Natural killer cell (primary cell): ENCODE results near the gene SLC22A8. TPM values are rescaled to one million over a fixed set of nuclear protein-coding genes. Genes with fewer than 3 reads are reported as not detected.

Source experiments
- ATAC-seq, 3 donors: fragments of 150-1000 bp in 2 of 3; fragments of 200-7000 bp in 1 of 3; cut with Tn5 transposase; 1 replicate in 1 of 3; 2 replicates in 2 of 3; pipeline ENCODE4 v1.10.0; 2021; ENCODE audit warnings: mild to moderate bottlenecking in 2 of 3, moderate library complexity in 2 of 3
- DNase-seq, 2 donors: peaks; one replicate each; pipeline versions ENCODE4 v3.0.0 to v3.0.0-alpha.2; 2013 to 2021; ENCODE audit warnings: mixed read lengths in 1 of 2
- H3K27ac ChIP-seq: one replicate; pipeline ENCODE4 v1.5.1; 2013; ENCODE audit warnings: mild to moderate bottlenecking, low read length
- H3K27me3 ChIP-seq: one replicate; pipeline ENCODE4 v1.6.1; 2013; ENCODE audit warnings: low read length; ENCODE audit not compliant: control insufficient read depth, insufficient read depth
- H3K36me3 ChIP-seq: one replicate; pipeline ENCODE4 v1.6.1; 2013; ENCODE audit warnings: low read length; ENCODE audit not compliant: control insufficient read depth, insufficient read depth
- H3K4me1 ChIP-seq: one replicate; pipeline ENCODE4 v1.6.1; 2013; ENCODE audit warnings: low read length; ENCODE audit not compliant: control insufficient read depth, insufficient read depth
- H3K4me3 ChIP-seq: one replicate; pipeline ENCODE4 v1.5.1; 2013; ENCODE audit warnings: low read length
- H3K9me3 ChIP-seq: one replicate; pipeline ENCODE4 v1.6.1; 2013; ENCODE audit warnings: low read length; ENCODE audit not compliant: control insufficient read depth, insufficient read depth
- H3K27ac Mint-ChIP-seq, 2 donors: one replicate each; pipeline ENCODE4 v1.8.0; 2022; ENCODE audit warnings: mild to moderate bottlenecking in 2 of 2, mixed read lengths in 2 of 2, moderate library complexity in 1 of 2
- H3K27me3 Mint-ChIP-seq, 2 donors: one replicate each; pipeline ENCODE4 v1.8.0; 2022; ENCODE audit warnings: low read depth in 2 of 2, mixed read lengths in 2 of 2
- H3K36me3 Mint-ChIP-seq: one replicate; pipeline ENCODE4 v1.8.0; 2022; ENCODE audit warnings: mixed read lengths
- H3K4me1 Mint-ChIP-seq, 2 donors: one replicate each; pipeline ENCODE4 v1.8.0; 2022; ENCODE audit warnings: mixed read lengths in 2 of 2
- H3K4me3 Mint-ChIP-seq: one replicate; pipeline ENCODE4 v1.8.0; 2022; ENCODE audit warnings: mild to moderate bottlenecking, moderate library complexity, mixed read lengths
- H3K9me3 Mint-ChIP-seq, 2 donors: one replicate each; pipeline ENCODE4 v1.8.0; 2022; ENCODE audit warnings: mixed read lengths in 2 of 2
- WGBS: methylation state at CpG from one replicate; pipeline ENCODE4 v1.1.7; 2013; ENCODE audit warnings: missing lambda C conversion rate; ENCODE audit not compliant: insufficient coverage; 5-methylcytosine and 5-hydroxymethylcytosine counted together
- intact Hi-C: fragments of 100-400 bp; cut with micrococcal nuclease; formaldehyde crosslinking; loops from one replicate; pipeline ENCODE4 v1.14.2; 2022
- total RNA-seq, 4 donors: library from RNA; stranded (reverse); fragments of 120-200 nt in 1 of 4; gene quantifications; one replicate each; pipeline versions ENCODE4 v1.2.3 to v1.2.4, GENCODE V29; 2013 to 2022
- TF ChIP-seq, protein P1 (sequence below): fragments of 200-600 bp; IDR thresholded peaks from one replicate; pipeline ENCODE4 v1.8.0; 2022; ENCODE audit warnings: antibody characterized with exemption

SLC22A8 gene
- total RNA-seq, 3 donors from 2014 or later (not counting 1 experiment from before 2014, with no cell fraction given) = not detected

DNA sequence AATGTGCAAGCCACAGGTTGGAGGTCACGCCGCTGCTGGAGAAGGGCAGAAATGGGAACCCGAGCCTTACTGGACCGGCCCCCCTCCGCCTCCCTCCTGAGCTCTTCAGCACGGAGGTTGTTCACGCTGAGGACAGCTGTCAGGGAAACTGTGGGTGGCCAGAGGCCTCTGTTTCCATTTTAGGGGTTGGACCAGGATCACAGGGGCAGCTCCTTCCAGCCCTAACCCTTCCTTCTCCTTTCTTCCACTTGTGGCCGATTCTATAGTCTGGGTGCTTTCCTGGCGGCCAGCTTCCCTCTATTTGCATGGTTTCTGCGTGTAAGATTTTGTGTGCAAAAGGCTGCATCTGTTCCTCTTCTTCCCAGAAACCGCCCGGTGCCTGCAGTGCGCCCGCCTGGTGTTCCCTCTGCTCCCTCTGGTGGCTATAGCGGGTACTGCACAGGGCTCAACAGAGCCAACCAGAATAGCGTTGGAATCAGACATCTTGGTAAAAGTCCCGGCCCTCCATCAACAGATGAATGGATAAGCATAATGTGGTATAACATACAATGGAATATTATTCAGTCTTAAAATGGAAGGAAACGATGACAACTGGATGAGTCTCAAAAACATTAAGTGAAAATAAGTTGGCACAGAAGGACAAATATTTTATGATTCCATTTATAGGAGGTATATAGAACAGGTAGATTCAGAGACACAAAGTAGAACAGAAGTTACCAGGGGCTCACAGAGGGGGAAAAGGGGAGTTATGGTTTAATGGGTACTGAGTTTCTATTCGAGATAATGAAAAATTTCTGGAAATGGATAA, 8.4 kb upstream of the SLC22A8 start:
- Histone ChIP-seq H3K9me3 (no peaks in the 10 kb centered on the region), H3K4me3 (no peak overlapping the region), H3K36me3 (no peaks in the 10 kb centered on the region), H3K27ac (no peak overlapping the region), H3K27me3 (peaks cover 2% of the 10 kb centered on the region), H3K4me1 (peaks cover 3% of the 10 kb centered on the region)
- intact Hi-C loops = loop anchor here (1.0 kb wide), 1 partner anchor 118 kb away; no protein-coding TSS in a partner anchor
- Mint-ChIP-seq H3K9me3 (no peaks in the 10 kb centered on the region), H3K4me3 (no peak overlapping the region), H3K27ac (no peak overlapping the region), H3K4me1 (peaks cover 7% of the 10 kb centered on the region in 2 donors), H3K36me3 (no peaks in the 10 kb centered on the region), H3K27me3 (peaks cover 4 to 15% of the 10 kb centered on the region in 2 donors)
- DNase-seq (peak; percentile 76 to 87), ATAC-seq (peak; percentile 87 to 98 (median 95))
- TF ChIP-seq, protein P1, sequence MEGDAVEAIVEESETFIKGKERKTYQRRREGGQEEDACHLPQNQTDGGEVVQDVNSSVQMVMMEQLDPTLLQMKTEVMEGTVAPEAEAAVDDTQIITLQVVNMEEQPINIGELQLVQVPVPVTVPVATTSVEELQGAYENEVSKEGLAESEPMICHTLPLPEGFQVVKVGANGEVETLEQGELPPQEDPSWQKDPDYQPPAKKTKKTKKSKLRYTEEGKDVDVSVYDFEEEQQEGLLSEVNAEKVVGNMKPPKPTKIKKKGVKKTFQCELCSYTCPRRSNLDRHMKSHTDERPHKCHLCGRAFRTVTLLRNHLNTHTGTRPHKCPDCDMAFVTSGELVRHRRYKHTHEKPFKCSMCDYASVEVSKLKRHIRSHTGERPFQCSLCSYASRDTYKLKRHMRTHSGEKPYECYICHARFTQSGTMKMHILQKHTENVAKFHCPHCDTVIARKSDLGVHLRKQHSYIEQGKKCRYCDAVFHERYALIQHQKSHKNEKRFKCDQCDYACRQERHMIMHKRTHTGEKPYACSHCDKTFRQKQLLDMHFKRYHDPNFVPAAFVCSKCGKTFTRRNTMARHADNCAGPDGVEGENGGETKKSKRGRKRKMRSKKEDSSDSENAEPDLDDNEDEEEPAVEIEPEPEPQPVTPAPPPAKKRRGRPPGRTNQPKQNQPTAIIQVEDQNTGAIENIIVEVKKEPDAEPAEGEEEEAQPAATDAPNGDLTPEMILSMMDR = peak; percentile 99
- WGBS = 12% methylated on average over 19 of the region's 19 CpGs

DNA sequence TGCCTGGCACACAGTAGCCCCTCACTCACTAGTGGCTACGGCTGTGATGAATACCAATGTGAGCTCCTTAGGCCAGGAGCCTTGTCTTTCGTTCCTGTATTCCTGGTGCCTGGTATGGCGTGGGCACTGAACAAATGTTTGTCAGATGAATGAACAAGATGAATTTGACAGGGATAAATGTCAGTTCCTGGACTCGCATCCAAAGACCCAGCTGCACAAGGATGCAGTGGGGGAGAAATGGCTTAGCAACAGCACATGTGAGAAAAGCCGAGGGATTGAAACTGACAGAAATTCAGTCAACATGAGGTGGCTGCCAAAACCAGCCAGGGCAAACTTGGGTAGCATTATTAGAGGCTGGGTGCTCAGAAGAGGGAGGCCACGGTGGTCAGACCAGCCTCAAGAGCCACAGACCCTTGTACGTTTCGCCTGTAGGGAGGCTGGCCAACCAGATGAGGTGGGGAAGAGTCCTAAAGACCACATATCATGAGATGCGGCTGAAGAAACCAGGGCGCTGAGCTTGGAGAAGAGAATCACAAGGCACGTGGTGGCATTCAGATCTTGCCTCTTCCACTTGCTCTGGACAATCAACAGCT, 7.7 kb upstream of the SLC22A8 start:
- no peak overlapping the region for H3K27ac ChIP-seq
- TF ChIP-seq, protein P1 = no peak
- H3K9me3 ChIP-seq = no peaks in the 10 kb centered on the region
- Mint-ChIP-seq H3K4me3 (no peak overlapping the region), H3K4me1 (peaks cover 7% of the 10 kb centered on the region in 2 donors), H3K27ac (no peak overlapping the region), H3K9me3 (no peaks in the 10 kb centered on the region), H3K27me3 (peaks cover 11 to 16% of the 10 kb centered on the region in 2 donors), H3K36me3 (no peaks in the 10 kb centered on the region)
- no peaks in the 10 kb centered on the region for H3K36me3 ChIP-seq
- peaks cover 2% of the 10 kb centered on the region for H3K27me3 ChIP-seq
- ATAC-seq (no peak), DNase-seq (no peak)
- no peak overlapping the region for H3K4me3 ChIP-seq
- WGBS = 80% methylated on average over 11 of the region's 11 CpGs
- peaks cover 3% of the 10 kb centered on the region for H3K4me1 ChIP-seq
- intact Hi-C loops = no loop called here

DNA sequence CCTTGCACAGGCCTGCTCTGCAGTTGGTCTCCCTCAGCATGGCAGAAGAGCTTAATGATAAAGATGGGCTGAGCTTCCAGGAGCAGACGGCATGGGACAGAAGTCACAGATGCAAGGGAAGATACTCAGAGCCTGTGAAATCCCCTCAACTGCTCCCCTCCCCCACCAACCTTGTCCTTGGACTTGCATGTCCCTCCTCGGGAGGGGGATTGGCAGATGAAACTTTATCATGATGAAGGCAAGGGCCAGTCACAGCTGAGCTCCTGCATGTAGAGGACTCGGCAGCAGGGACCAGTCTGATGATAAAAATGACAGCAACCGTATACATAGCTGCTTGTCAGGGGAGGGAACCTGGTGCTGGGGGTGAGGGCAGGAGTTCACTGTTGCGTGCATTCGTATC, 6.8 kb upstream of the SLC22A8 start:
- WGBS = 84% methylated on average over 5 of the region's 6 CpGs
- H3K36me3 Mint-ChIP-seq = no peaks in the 10 kb centered on the region
- intact Hi-C loops = no loop called here
- no peak overlapping the region for H3K4me3 Mint-ChIP-seq
- Histone ChIP-seq H3K4me3 (no peak overlapping the region), H3K36me3 (no peaks in the 10 kb centered on the region), H3K9me3 (no peaks in the 10 kb centered on the region), H3K27me3 (peaks cover 2% of the 10 kb centered on the region), H3K27ac (no peak overlapping the region), H3K4me1 (peaks cover 3% of the 10 kb centered on the region)
- H3K9me3 Mint-ChIP-seq = no peaks in the 10 kb centered on the region
- H3K27ac Mint-ChIP-seq = no peak overlapping the region
- DNase-seq (no peak), ATAC-seq (no peak)
- TF ChIP-seq, protein P1 = no peak
- peaks cover 14 to 25% of the 10 kb centered on the region in 2 donors for H3K27me3 Mint-ChIP-seq
- H3K4me1 Mint-ChIP-seq = peaks cover 7% of the 10 kb centered on the region in 2 donors
